Esophagus muscularis mucosa (tissue), 3 donors: ENCODE results near the gene TMED1.

Source experiments
- CTCF ChIP-seq, 3 experiments: fragments of 200-600 bp in 2 of 3; fragments of 450-650 bp in 1 of 3; sonication (generic) in 2 of 3; IDR thresholded peaks; one replicate each; pipeline ENCODE4 v1.5.1; 2017 to 2019; ENCODE audit warnings: antibody characterized with exemption in 3 of 3, mild to moderate bottlenecking in 2 of 3, moderate library complexity in 1 of 3
- POLR2A ChIP-seq: fragments of 450-650 bp; IDR thresholded peaks from one replicate; pipeline ENCODE4 v1.6.1; 2017; ENCODE audit warnings: antibody characterized with exemption, moderate library complexity, mild to moderate bottlenecking, low read depth

GRCh38 chr19:10848230-10848856, 12.3 kb upstream of the TMED1 start, which contains the start of gene C19orf38:
- TF ChIP-seq CTCF (IDR thresholded peaks at IDR 0.05) (no peak), POLR2A (no peak)
